Stimulated activated naive CD8-positive, alpha-beta T cell treated with anti-CD3 and anti-CD28 coated beads, Interleukin-15, Interleukin-2, amounts not matched to agents 100 ng/mL and 50 ng/mL, for 24 hours (primary cell): ENCODE results near the gene KCND3.
A peak's percentile ranks its signal among the peaks of the same experiment; 100 is the strongest.

Experiments
- H3K27ac Mint-ChIP-seq: one replicate; pipeline ENCODE4 v1.8.0; 2021; ENCODE audit warnings: mild to moderate bottlenecking, mixed read lengths
- H3K27me3 Mint-ChIP-seq: one replicate; pipeline ENCODE4 v1.8.0; 2021; ENCODE audit warnings: mixed read lengths
- H3K36me3 Mint-ChIP-seq: one replicate; pipeline ENCODE4 v1.8.0; 2021; ENCODE audit warnings: low read depth, mixed read lengths
- H3K4me1 Mint-ChIP-seq: one replicate; pipeline ENCODE4 v1.8.0; 2021; ENCODE audit warnings: low read depth, mixed read lengths
- H3K4me3 Mint-ChIP-seq: one replicate; pipeline ENCODE4 v1.8.0; 2021; ENCODE audit warnings: mild to moderate bottlenecking, mixed read lengths
- H3K9me3 Mint-ChIP-seq: one replicate; pipeline ENCODE4 v1.8.0; 2021; ENCODE audit warnings: mixed read lengths

The KCND3 gene

GRCh38 chr1:111737216-111738132 lies 252.0 kb downstream of the KCND3 start:
- H3K4me3 Mint-ChIP-seq, result peak overlapping the region; percentile 69
- peaks cover 36% of the 10 kb centered on the region for H3K27me3 Mint-ChIP-seq
- H3K9me3 Mint-ChIP-seq, result no peaks in the 10 kb centered on the region
- H3K4me1 Mint-ChIP-seq, result peaks cover 18% of the 10 kb centered on the region
- H3K27ac Mint-ChIP-seq, result no peak overlapping the region
- H3K36me3 Mint-ChIP-seq, result no peaks in the 10 kb centered on the region

GRCh38 chr1:111736548-111737215 lies 252.8 kb downstream of the KCND3 start:
- Mint-ChIP-seq H3K9me3 (no peaks in the 10 kb centered on the region), H3K27me3 (peaks cover 31% of the 10 kb centered on the region), H3K36me3 (no peaks in the 10 kb centered on the region), H3K4me1 (peaks cover 18% of the 10 kb centered on the region), H3K27ac (no peak overlapping the region), H3K4me3 (no peak overlapping the region)

- Mint-ChIP-seq H3K27ac (no peak overlapping the region), H3K4me3 (no peak overlapping the region), H3K27me3 (peaks cover 24% of the 10 kb centered on the region), H3K4me1 (peaks cover 18% of the 10 kb centered on the region), H3K36me3 (no peaks in the 10 kb centered on the region), H3K9me3 (no peaks in the 10 kb centered on the region)
Observed at GRCh38 chr1:111735858-111736544, 253.5 kb downstream of the KCND3 start.

GRCh38 chr1:111735321-111735720 lies 254.1 kb downstream of the KCND3 start:
- H3K4me3 Mint-ChIP-seq, result no peak overlapping the region
- no peak overlapping the region for H3K27ac Mint-ChIP-seq
- H3K9me3 Mint-ChIP-seq, result no peaks in the 10 kb centered on the region
- H3K36me3 Mint-ChIP-seq, result no peaks in the 10 kb centered on the region
- peaks cover 17% of the 10 kb centered on the region for H3K27me3 Mint-ChIP-seq
- H3K4me1 Mint-ChIP-seq, result peaks cover 18% of the 10 kb centered on the region

GRCh38 chr1:111734856-111735255 lies 254.6 kb downstream of the KCND3 start:
- Mint-ChIP-seq H3K4me1 (peaks cover 16% of the 10 kb centered on the region), H3K4me3 (no peak overlapping the region), H3K27ac (no peak overlapping the region), H3K36me3 (no peaks in the 10 kb centered on the region), H3K9me3 (no peaks in the 10 kb centered on the region), H3K27me3 (peaks cover 15% of the 10 kb centered on the region)

- Mint-ChIP-seq H3K27me3 (peaks cover 13% of the 10 kb centered on the region), H3K9me3 (no peaks in the 10 kb centered on the region), H3K36me3 (no peaks in the 10 kb centered on the region), H3K27ac (no peak overlapping the region), H3K4me1 (peaks cover 13% of the 10 kb centered on the region), H3K4me3 (no peak overlapping the region)
Observed at GRCh38 chr1:111734426-111734825, 255.0 kb downstream of the KCND3 start.

- Mint-ChIP-seq H3K36me3 (no peaks in the 10 kb centered on the region), H3K9me3 (no peaks in the 10 kb centered on the region), H3K27ac (no peak overlapping the region), H3K27me3 (peaks cover 13% of the 10 kb centered on the region), H3K4me1 (peaks cover 13% of the 10 kb centered on the region), H3K4me3 (no peak overlapping the region)
Observed at GRCh38 chr1:111733992-111734341, 255.5 kb downstream of the KCND3 start.

- H3K27me3 Mint-ChIP-seq, result peaks cover 13% of the 10 kb centered on the region
- peaks cover 9% of the 10 kb centered on the region for H3K4me1 Mint-ChIP-seq
- H3K4me3 Mint-ChIP-seq, result no peak overlapping the region
- no peak overlapping the region for H3K27ac Mint-ChIP-seq
- H3K36me3 Mint-ChIP-seq, result no peaks in the 10 kb centered on the region
- H3K9me3 Mint-ChIP-seq, result no peaks in the 10 kb centered on the region
Observed at GRCh38 chr1:111733183-111733991, 256.1 kb downstream of the KCND3 start.

- Mint-ChIP-seq H3K27me3 (peaks cover 8% of the 10 kb centered on the region), H3K9me3 (no peaks in the 10 kb centered on the region), H3K36me3 (no peaks in the 10 kb centered on the region), H3K4me1 (peaks cover 4% of the 10 kb centered on the region), H3K27ac (no peak overlapping the region), H3K4me3 (no peak overlapping the region)
Observed at GRCh38 chr1:111732718-111733117, 256.8 kb downstream of the KCND3 start.

GRCh38 chr1:111731956-111732355 lies 257.5 kb downstream of the KCND3 start:
- Mint-ChIP-seq H3K4me3 (no peak overlapping the region), H3K9me3 (no peaks in the 10 kb centered on the region), H3K27me3 (peaks cover under 1% of the 10 kb centered on the region), H3K4me1 (no peaks in the 10 kb centered on the region), H3K36me3 (no peaks in the 10 kb centered on the region), H3K27ac (no peak overlapping the region)

GRCh38 chr1:111730706-111731105 lies 258.8 kb downstream of the KCND3 start:
- Mint-ChIP-seq H3K36me3 (no peaks in the 10 kb centered on the region), H3K4me1 (no peaks in the 10 kb centered on the region), H3K4me3 (no peak overlapping the region), H3K27ac (no peak overlapping the region), H3K27me3 (no peaks in the 10 kb centered on the region), H3K9me3 (no peaks in the 10 kb centered on the region)

GRCh38 chr1:111729946-111730681 lies 259.4 kb downstream of the KCND3 start:
- no peaks in the 10 kb centered on the region for H3K9me3 Mint-ChIP-seq
- no peaks in the 10 kb centered on the region for H3K36me3 Mint-ChIP-seq
- H3K27me3 Mint-ChIP-seq, result no peaks in the 10 kb centered on the region
- H3K27ac Mint-ChIP-seq, result no peak overlapping the region
- no peaks in the 10 kb centered on the region for H3K4me1 Mint-ChIP-seq
- no peak overlapping the region for H3K4me3 Mint-ChIP-seq

GRCh38 chr1:111729271-111729921 lies 260.1 kb downstream of the KCND3 start:
- H3K27ac Mint-ChIP-seq, result no peak overlapping the region
- no peaks in the 10 kb centered on the region for H3K27me3 Mint-ChIP-seq
- H3K9me3 Mint-ChIP-seq, result no peaks in the 10 kb centered on the region
- no peaks in the 10 kb centered on the region for H3K36me3 Mint-ChIP-seq
- no peaks in the 10 kb centered on the region for H3K4me1 Mint-ChIP-seq
- no peak overlapping the region for H3K4me3 Mint-ChIP-seq
